SU-DHL-6 (cell line): ENCODE data around the gene PSMB1.
"Not testable (repeated sequence)": the region's sequence is repeated elsewhere in the genome, so short reads cannot be mapped to it uniquely, and the experiment has no call there.

ENCODE experiments used
- H2AFZ ChIP-seq: fragments of 200-600 bp; sonication (generic); 2 replicates; pipeline ENCODE4 v1.6.1; 2014; ENCODE audit warnings: low read depth, mild to moderate bottlenecking, moderate library complexity, mixed read lengths, antibody characterized with exemption, low read length; ENCODE audit not compliant: severe bottlenecking
- H3F3A ChIP-seq: fragments of 200-600 bp; shearing (Covaris generic); 2 replicates; pipeline ENCODE4 v1.6.0; 2016; ENCODE audit warnings: antibody characterized with exemption, mild to moderate bottlenecking; ENCODE audit not compliant: insufficient read depth
- H3K27ac ChIP-seq: fragments of 200-600 bp; sonication (generic); 2 replicates; pipeline ENCODE4 v1.5.1; 2016; ENCODE audit warnings: low read depth, mild to moderate bottlenecking, low read length, moderate library complexity, mixed read lengths
- H3K27me3 ChIP-seq: fragments of 200-600 bp; sonication (generic), shearing (Covaris generic); 2 replicates; pipeline ENCODE4 v1.6.0; 2014; ENCODE audit warnings: mild to moderate bottlenecking, low read length
- H3K36me3 ChIP-seq: fragments of 200-600 bp; sonication (generic); 2 replicates; pipeline ENCODE4 v1.6.1; 2014; ENCODE audit warnings: mild to moderate bottlenecking, low read length, mixed read lengths
- H3K4me2 ChIP-seq: fragments of 300-600, 200-600 bp; shearing (Covaris generic), sonication (generic); 2 replicates; pipeline ENCODE4 v1.6.0; 2014; ENCODE audit warnings: low read length, low read depth, mild to moderate bottlenecking; ENCODE audit not compliant: poor library complexity, severe bottlenecking
- H3K4me3 ChIP-seq: fragments of 200-600 bp; sonication (generic); 2 replicates; pipeline ENCODE4 v1.5.1; 2014; ENCODE audit warnings: antibody characterized with exemption, low read length, mild to moderate bottlenecking, mixed read lengths; ENCODE audit not compliant: insufficient read depth, poor library complexity, severe bottlenecking
- H3K79me2 ChIP-seq: fragments of 200-600 bp; sonication (generic); 2 replicates; pipeline ENCODE4 v1.6.1; 2014; ENCODE audit warnings: mild to moderate bottlenecking, low read length, moderate library complexity; ENCODE audit not compliant: insufficient read depth
- H3K9ac ChIP-seq: fragments of 200-600 bp; sonication (generic); 2 replicates; pipeline ENCODE4 v1.7.0; 2014; ENCODE audit warnings: mild to moderate bottlenecking, low read length
- H3K9me2 ChIP-seq: fragments of 200-600 bp; sonication (generic); replicated peaks from 2 replicates; pipeline ENCODE4 v1.6.1; 2014; ENCODE audit warnings: low read length; ENCODE audit not compliant: insufficient read depth
- H3K9me3 ChIP-seq: fragments of 200-600 bp; sonication (generic); 2 replicates; pipeline ENCODE4 v1.6.1; 2014; ENCODE audit warnings: low read length, mixed read lengths; ENCODE audit not compliant: insufficient read depth
- H4K20me1 ChIP-seq: fragments of 200-600 bp; sonication (generic); 2 replicates; pipeline ENCODE4 v1.6.1; 2014; ENCODE audit warnings: low read depth, mild to moderate bottlenecking, antibody characterized with exemption, low read length, moderate library complexity, mixed read lengths
- EZH2phosphoT487 ChIP-seq: fragments of 200-600 bp; sonication (generic), shearing (Covaris generic); conservative IDR thresholded peaks from 2 replicates; pipeline ENCODE4 v1.6.1; 2018; ENCODE audit warnings: mild to moderate bottlenecking, antibody characterized with exemption, low read length, moderate library complexity, mixed read lengths
- TF ChIP-seq, protein P1 (sequence below): fragments of 200-600 bp; sonication (generic); IDR thresholded peaks from one replicate; pipeline ENCODE4 v1.5.1; 2017; ENCODE audit warnings: antibody characterized with exemption, mild to moderate bottlenecking, low read length, moderate library complexity; ENCODE audit not compliant: insufficient read depth, poor library complexity, severe bottlenecking

The PSMB1 gene

DNA sequence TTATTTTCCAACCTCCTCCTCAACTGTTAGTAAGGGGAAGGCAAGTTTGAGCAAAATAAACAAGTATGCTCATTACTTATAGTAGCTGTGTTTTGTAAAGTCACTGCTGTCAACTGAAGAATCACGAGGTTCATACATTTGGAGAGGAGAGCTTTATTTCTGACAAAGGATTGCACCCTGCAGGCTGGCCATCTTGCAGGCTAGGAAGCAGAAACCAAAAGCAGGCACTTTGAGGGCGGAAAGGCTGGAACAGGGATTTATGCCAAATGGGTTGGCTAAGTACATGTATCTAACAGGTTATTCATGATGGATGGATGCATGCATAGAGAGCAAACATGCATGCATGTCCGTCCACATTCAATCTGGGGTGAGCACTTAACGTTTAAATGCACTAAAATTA is 46.7 kb downstream of the PSMB1 start:
- H3K4me3 ChIP-seq = no peak overlapping the region
- H3K9ac ChIP-seq = no peak overlapping the region
- no peak overlapping the region for H2AFZ ChIP-seq
- H3F3A ChIP-seq = no peaks in the 10 kb centered on the region
- H4K20me1 ChIP-seq = no peaks in the 10 kb centered on the region
- H3K9me3 ChIP-seq = no peaks in the 10 kb centered on the region
- no peaks in the 10 kb centered on the region for H3K27me3 ChIP-seq
- H3K9me2 ChIP-seq = no peaks in the 10 kb centered on the region
- H3K79me2 ChIP-seq = no peaks in the 10 kb centered on the region
- H3K36me3 ChIP-seq = no peaks in the 10 kb centered on the region
- H3K4me2 ChIP-seq = no peak overlapping the region
- TF ChIP-seq, protein P1, sequence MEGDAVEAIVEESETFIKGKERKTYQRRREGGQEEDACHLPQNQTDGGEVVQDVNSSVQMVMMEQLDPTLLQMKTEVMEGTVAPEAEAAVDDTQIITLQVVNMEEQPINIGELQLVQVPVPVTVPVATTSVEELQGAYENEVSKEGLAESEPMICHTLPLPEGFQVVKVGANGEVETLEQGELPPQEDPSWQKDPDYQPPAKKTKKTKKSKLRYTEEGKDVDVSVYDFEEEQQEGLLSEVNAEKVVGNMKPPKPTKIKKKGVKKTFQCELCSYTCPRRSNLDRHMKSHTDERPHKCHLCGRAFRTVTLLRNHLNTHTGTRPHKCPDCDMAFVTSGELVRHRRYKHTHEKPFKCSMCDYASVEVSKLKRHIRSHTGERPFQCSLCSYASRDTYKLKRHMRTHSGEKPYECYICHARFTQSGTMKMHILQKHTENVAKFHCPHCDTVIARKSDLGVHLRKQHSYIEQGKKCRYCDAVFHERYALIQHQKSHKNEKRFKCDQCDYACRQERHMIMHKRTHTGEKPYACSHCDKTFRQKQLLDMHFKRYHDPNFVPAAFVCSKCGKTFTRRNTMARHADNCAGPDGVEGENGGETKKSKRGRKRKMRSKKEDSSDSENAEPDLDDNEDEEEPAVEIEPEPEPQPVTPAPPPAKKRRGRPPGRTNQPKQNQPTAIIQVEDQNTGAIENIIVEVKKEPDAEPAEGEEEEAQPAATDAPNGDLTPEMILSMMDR = no peak
- no peak for TF ChIP-seq EZH2phosphoT487
- no peak overlapping the region for H3K27ac ChIP-seq

DNA sequence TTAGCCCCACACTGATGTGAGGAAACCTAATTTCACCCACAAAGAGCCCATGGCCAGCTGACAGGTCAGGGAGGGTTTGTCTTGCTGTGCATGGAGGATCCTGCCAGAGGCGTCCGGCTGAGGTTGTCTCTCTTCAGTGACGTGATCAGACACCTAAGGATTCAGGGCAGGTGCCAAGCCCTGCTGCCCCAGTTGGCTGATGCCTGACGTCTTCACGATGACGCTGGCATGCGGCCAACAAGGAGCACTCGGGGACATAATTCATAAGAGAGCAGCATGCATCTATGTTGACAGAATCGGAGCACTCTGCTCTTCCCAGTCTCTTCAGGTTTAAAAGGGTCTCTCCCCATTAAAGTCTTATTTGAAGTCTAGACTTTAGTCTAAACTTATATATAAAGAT is 47.8 kb downstream of the PSMB1 start:
- Histone ChIP-seq H3K27me3 (no peaks in the 10 kb centered on the region), H3K4me3 (no peak overlapping the region), H3K79me2 (no peaks in the 10 kb centered on the region)

DNA sequence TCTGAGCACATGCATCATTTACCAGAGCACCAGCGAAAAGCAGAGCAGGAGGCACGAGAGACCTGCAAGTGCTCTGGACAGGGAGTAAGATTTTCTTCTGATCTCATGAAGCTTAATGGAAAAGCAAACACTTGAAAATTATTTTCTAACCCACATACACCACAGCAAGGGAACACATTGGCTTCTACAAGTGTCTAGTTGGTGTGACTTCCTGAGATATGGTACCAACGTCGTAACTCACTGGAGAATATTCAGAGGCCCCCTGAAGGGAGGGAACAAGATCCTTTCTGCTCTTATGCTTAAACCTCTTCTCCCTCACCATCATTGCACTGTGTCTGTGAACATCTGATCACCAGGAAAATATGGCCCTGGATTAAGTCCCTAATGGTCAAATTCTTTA is 48.6 kb downstream of the PSMB1 start:
- Histone ChIP-seq H3K27ac (no peak overlapping the region), H3K79me2 (no peaks in the 10 kb centered on the region), H3F3A (no peaks in the 10 kb centered on the region), H3K9me3 (no peaks in the 10 kb centered on the region), H3K27me3 (no peaks in the 10 kb centered on the region), H3K9me2 (no peaks in the 10 kb centered on the region), H3K9ac (no peak overlapping the region), H3K4me2 (no peak overlapping the region), H3K4me3 (no peak overlapping the region), H2AFZ (no peak overlapping the region), H4K20me1 (no peaks in the 10 kb centered on the region), H3K36me3 (no peaks in the 10 kb centered on the region)
- no peak for TF ChIP-seq EZH2phosphoT487
- TF ChIP-seq, protein P1 = no peak

More for the DNA sequence above, 47.8 kb downstream of the PSMB1 start:
- Histone ChIP-seq H2AFZ (no peak overlapping the region), H3K36me3 (no peaks in the 10 kb centered on the region), H4K20me1 (no peaks in the 10 kb centered on the region), H3F3A (no peaks in the 10 kb centered on the region), H3K9ac (no peak overlapping the region), H3K9me2 (no peaks in the 10 kb centered on the region), H3K9me3 (no peaks in the 10 kb centered on the region), H3K4me2 (no peak overlapping the region), H3K27ac (no peak overlapping the region)
- TF ChIP-seq, protein P1 = no peak
- TF ChIP-seq EZH2phosphoT487 = no peak

DNA sequence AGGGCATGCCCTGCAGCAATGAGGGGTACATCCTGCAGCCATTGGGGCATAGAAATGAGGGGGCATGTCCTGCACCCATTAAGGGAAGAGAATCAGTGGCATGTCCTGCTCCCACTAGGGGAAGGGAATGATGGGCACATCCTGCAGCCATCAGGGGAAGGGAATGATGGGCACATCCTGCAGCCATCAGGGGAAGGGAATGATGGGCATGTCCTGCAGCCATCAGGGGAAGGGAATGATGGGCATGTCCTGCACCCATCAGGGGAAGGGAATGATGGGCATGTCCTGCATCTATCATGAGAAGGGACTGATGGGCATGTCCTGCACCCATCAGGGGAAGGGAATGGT is 49.7 kb downstream of the PSMB1 start:
- Histone ChIP-seq H4K20me1 (no peaks in the 10 kb centered on the region), H2AFZ (no peak overlapping the region), H3K27ac (no peak overlapping the region), H3K36me3 (no peaks in the 10 kb centered on the region), H3K9ac (no peak overlapping the region), H3F3A (no peaks in the 10 kb centered on the region), H3K9me3 (no peaks in the 10 kb centered on the region), H3K9me2 (no peaks in the 10 kb centered on the region), H3K4me2 (no peak overlapping the region), H3K79me2 (no peaks in the 10 kb centered on the region), H3K4me3 (no peak overlapping the region), H3K27me3 (no peaks in the 10 kb centered on the region)
- no peak for TF ChIP-seq EZH2phosphoT487
- TF ChIP-seq, protein P1 = no peak

DNA sequence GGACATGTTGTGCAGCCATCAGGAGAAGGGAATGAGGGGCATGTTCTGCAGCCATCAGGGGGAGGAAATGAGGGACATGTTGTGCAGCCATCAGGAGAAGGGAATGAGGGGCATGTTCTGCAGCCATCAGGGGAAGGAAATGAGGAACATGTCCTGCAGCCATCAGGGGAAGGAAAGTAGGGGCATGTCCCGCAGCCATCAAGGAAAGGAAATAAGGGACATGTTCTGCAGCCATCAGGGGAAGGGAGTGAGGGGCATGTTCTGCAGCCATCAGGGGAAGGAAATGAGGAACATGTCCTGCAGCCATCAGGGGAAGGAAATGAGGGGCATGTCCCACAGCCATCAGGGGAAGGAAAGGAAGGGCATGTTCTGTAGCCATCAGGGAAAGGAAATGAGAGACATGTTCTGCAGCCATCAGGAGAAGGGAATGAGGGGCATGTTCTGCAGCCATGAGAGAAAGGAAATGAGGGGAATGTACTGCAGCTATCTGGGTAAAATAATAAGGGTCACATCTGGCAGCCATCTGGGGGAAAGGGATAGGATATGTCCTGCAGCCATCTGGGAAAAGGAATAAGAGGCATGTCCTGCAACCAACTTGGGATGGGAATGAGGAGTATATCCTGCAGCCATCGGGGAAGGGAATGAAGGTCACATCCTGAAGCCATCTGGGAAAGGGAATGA is 50.2 kb downstream of the PSMB1 start:
- not testable (repeated sequence) for H3K27ac ChIP-seq, H3K79me2 ChIP-seq, H2AFZ ChIP-seq, H3K9me2 ChIP-seq, H3K9me3 ChIP-seq, H3K36me3 ChIP-seq, H4K20me1 ChIP-seq, H3K9ac ChIP-seq, H3K4me3 ChIP-seq, H3K27me3 ChIP-seq, H3F3A ChIP-seq, H3K4me2 ChIP-seq
